ENCODE measurements around the gene TMEM259.

The TMEM259 gene

GRCh38 chr19:1055886-1056620 is 35.1 kb upstream of the TMEM259 start:
- DNase-seq (ENCODE audit: low read depth), result no peak

DNA sequence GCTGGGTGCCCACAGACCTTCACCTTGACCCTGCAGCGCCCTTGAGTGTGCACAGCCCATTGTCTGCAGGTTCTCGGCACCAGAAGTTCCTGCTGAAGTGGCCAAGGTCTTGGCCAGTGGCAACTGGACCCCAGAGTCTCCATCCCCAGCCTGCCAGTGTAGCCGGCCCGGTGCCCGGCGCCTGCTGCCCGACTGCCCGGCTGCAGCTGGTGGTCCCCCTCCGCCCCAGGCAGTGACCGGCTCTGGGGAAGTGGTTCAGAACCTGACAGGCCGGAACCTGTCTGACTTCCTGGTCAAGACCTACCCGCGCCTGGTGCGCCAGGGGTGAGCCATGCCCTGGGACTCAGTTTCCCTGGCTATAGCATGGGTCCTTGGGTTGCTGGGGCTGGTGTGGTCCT is 34.1 kb upstream of the TMEM259 start:
- DNase-seq (ENCODE audit: low read depth), result no peak

GRCh38 chr19:1054102-1055027 is 33.4 kb upstream of the TMEM259 start:
- no peak for DNase-seq (ENCODE audit: low read depth)

DNA sequence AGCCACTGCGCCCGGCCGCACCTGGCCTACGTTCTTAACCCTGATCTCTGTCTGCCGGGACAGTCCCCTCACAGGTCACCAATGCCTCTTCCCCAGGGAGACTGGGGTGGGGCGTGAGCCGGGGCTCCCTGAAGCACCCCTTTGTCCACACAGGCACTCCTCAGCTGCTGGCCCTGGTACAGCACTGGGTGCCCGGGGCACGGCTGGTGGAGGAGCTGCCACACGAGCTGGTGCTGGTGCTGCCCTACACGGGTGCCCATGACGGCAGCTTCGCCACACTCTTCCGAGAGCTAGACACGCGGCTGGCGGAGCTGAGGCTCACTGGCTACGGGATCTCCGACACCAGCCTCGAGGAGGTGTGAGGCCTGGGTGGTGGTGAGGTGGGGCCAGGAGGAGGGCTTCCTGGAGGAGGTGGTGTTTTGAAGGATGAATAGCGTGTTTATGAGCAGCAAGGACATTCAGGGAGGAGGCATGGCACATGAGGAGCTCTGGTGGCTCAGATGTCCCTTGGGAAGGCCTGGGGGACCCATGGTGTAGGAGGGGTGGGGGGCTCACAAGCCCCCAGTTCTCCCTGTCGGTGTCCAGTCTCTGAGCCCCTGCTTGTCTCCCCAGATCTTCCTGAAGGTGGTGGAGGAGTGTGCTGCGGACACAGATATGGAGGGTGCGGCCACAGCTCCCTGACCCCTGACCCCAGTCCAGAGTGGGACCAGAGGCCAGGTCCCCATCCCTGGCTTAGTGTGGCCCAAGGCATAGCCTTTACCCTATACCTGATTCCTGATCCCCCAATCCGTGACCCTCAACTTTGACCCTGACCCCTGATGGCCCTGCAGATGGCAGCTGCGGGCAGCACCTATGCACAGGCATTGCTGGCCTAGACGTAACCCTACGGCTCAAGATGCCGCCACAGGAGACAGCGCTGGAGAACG is 32.5 kb upstream of the TMEM259 start:
- no peak for DNase-seq (ENCODE audit: low read depth)

DNA sequence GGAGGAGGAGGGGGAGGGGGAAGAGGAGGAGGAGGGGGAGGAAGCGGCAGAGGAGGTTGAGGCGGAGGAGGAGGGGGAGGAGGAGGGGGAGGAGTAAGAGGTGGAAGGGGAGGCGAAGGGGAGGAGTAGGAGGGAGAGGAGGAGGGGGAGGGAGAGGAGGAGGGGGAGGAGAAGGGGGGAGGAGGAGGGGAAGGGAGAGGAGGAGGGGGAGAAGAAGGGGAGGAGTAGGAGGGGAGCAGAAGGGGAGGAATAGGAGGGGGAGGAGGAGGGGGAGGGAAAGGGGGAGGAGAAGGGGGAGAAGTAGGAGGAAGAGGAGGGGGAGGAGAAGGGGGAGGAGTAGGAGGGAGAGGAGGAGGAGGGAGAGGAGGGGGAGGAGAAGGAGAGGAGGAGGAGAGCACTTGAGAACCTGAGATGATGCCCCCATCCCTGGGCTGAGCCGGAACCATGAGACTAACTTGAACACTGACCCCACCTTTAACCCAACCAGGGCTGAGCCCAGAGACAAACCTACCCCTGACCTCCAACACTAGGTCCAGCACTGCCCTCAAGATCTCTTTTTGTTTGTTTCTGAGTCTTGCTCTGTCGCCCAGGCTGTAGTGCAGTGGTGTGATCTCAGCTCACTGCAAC is 31.5 kb upstream of the TMEM259 start:
- no peak for DNase-seq (ENCODE audit: low read depth)

DNA sequence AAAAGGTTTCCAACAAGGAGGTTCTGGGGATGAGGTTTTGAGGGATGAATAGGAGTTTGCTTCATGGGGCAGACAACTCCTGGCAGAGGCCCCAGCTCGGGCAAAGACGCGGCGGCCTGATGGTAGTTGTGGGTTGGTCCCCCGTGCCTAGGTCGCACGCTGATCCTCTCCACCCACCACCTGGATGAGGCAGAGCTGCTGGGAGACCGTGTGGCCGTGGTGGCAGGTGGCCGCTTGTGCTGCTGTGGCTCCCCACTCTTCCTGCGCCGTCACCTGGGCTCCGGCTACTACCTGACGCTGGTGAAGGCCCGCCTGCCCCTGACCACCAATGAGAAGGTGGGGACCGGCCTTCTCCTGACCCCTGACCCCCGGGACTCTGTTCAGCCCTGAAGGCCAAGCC is 30.9 kb upstream of the TMEM259 start:
- no peak for DNase-seq (ENCODE audit: low read depth)

GRCh38 chr19:1050989-1051788 is 30.3 kb upstream of the TMEM259 start:
- DNase-seq (ENCODE audit: low read depth), result no peak

DNA sequence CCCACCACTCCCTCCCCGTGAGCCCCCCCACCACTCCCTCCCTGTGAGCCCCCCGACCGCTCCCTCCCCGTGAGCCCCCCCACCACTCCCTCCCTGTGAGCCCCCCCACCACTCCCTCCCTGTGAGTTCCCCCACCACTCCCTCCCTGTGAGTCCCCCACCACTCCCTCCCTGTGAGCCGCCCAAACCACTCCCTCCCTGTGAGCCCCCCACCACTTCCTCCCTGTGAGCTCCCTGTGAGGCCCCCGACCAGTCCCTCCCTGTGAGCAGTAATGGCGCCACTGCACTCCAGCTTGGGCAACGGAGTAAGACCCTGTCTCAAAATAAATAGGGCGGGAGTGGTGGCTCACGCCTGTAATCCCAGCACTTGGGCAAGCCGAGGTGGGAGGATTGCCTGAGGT is 28.9 kb upstream of the TMEM259 start:
- no peak for DNase-seq (ENCODE audit: low read depth)

DNA sequence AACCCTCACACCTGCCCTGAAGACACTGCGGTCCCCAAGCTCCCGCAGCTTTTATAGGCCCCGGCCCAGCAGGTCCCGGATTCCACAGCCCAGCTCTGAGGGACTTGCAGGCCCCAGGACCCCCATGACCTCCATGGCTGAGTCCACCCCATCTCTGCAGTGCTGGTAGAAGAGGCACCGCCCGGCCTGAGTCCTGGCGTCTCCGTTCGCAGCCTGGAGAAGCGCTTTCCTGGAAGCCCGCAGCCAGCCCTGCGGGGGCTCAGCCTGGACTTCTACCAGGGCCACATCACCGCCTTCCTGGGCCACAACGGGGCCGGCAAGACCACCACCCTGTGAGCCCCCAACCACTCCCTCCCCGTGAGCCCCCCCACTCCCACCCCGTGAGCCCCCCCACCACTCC is 28.2 kb upstream of the TMEM259 start:
- no peak for DNase-seq (ENCODE audit: low read depth)

DNA sequence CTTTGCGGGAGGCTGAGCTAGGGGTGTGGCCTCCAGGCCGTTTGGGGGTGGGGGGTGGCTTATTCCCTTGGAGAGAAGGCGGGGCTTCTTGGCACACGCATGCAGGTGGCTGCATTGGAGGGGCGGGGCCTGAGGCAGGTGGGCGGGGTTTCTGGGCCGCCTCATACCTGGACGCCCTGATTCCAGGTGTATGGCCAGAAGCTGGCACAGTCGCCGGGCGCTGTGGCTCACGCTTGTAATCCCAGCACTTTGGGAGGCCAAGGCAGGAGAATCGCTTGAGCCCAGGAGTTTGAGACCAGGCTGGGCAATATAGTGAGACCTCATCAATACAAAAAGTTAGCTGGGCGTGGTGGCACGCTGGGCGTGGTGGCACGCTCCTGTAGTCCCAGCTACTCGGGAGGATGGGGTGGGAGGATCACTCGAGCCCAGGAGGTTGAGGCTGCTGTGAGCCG is 26.8 kb upstream of the TMEM259 start:
- no peak for DNase-seq (ENCODE audit: low read depth)

GRCh38 chr19:1046836-1047695 is 26.1 kb upstream of the TMEM259 start:
- DNase-seq (ENCODE audit: low read depth), result no peak

DNA sequence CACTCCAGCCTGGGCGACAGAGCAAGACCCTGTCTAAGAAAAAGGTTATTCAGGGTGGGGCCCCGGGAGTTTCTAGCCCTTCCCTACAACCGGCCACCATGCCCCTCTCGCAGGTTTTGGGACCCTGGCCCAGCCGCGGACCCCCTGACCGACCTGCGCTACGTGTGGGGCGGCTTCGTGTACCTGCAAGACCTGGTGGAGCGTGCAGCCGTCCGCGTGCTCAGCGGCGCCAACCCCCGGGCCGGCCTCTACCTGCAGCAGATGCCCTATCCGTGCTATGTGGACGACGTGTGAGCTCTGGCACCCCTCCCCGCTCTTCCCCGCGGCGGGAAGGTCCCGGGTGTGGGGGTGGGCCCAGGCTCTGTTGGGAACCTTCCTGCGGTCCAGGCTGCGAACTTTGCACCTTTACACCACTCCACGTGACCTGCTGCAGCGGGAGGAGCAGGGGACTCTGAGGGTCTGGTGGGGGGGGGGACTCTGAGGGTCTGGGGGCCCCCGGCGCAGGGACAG is 25.2 kb upstream of the TMEM259 start:
- DNase-seq (ENCODE audit: low read depth), result no peak

DNA sequence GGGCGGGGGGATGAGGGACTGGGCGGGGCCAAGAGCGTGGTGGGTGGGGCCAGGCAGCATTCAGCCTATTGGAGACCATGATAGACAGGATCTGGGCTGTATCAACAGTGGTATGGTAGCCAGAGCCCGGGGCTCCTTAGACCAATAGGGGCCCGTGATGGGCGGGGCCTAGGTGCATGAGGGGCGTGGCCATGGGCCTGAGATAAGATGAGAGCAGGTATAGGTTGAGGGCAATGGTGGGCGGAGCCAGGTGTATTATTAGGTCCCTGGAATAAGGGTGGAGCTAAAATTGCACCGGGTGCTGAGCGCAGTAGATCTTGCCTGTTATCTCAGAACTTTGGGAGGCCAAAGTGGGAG is 24.3 kb upstream of the TMEM259 start:
- no peak for DNase-seq (ENCODE audit: low read depth)

DNA sequence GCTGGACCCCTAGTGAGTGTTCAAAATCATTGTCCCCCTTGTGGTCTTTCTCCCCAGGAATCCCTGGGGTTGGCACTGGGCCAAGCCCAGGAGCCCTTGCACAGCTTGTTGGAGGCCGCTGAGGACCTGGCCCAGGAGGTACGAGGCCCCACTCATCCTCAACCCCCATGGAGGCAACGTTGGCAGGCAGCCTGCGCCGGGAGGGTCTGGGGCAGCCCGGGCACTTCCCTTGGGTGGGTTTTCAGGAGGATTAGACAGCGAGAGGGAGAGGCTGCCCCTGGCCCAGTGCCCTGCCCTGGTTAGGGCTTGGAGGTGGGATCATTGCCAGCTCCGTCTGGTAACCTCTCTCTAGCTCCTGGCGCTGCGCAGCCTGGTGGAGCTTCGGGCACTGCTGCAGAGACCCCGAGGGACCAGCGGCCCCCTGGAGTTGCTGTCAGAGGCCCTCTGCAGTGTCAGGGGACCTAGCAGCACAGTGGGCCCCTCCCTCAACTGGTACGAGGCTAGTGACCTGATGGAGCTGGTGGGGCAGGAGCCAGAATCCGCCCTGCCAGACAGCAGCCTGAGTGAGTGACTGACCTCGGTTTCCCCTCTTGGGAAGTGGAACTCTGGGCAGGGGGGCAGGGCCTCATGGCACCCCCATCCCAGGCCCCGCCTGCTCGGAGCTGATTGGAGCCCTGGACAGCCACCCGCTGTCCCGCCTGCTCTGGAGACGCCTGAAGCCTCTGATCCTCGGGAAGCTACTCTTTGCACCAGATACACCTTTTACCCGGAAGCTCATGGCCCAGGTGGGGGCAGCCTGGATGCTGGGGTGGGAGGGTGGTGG is 22.0 kb upstream of the TMEM259 start:
- no peak for DNase-seq (ENCODE audit: low read depth)

GRCh38 chr19:1041835-1042685 is 21.1 kb upstream of the TMEM259 start:
- no peak for DNase-seq (ENCODE audit: low read depth)

- DNase-seq (ENCODE audit: low read depth), result no peak
Measured at GRCh38 chr19:1041272-1041834, 20.4 kb upstream of the TMEM259 start.

DNA sequence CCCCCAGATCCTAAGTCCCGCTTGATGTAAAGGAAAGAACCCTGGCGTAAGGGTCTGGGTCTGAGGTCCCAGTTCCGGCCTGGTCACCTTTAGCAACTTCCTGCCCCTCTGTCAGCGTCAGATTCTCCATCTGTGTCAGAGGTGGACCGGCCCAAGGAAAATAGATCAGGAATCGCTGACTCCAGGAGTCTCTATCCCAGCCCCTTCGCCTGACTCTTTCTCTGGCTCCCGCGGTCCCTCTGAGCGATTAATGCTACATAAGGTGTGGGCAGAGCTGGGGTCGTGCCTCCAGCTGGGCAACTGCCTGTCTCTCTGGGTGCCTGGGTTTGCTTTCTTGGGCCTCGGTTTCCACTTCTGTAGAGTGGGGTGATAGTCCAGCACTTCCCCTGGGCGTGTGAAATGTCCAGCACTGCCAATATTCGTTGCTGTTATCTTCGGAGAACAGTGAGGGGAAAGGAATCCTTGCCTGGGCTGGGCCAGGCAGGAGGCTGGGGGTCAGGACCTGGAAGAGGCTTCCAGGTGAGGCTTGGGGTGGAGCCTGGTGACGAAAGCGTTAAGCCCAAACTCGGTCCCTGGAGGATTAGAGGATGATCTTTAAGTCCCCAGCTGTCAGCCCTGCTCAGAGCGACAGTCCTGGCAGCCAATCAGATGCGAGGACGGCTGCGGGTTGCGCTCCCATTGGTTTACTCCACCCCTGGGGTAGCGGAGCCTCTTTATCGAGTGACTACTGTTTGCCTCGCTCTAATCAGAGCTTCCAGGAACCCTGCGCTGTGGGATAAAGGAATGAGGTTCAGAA is 19.8 kb upstream of the TMEM259 start:
- peak; percentile 87 for DNase-seq (ENCODE audit: low read depth)

All from activated T-cell treated with anti-CD3 and anti-CD28 coated beads for 24 hours (primary cell).